BLaER1 treated with 17β-estradiol and CSF1 and Interleukin-3, amounts not matched to agents 10 nM and 100 nM (cell line): ENCODE results near the gene MLH3.

Experiments
- H3K27ac ChIP-seq, 11 experiments: shearing (Covaris generic); formaldehyde crosslinking; 2 replicates each; pipeline ENCODE4 v1.8.1; 2022
- H3K27me3 ChIP-seq, 11 experiments: shearing (Covaris generic); formaldehyde crosslinking; 2 replicates each; pipeline ENCODE4 v1.8.1; 2022
- H3K36me3 ChIP-seq, 11 experiments: shearing (Covaris generic); formaldehyde crosslinking; 2 replicates each; pipeline ENCODE4 v1.8.1; 2022
- H3K4me1 ChIP-seq, 10 experiments: shearing (Covaris generic); formaldehyde crosslinking; 2 replicates each; pipeline ENCODE4 v1.8.1; 2022
- H3K4me2 ChIP-seq, 11 experiments: shearing (Covaris generic); formaldehyde crosslinking; 2 replicates each; pipeline ENCODE4 v1.8.1; 2022
- H3K4me3 ChIP-seq, 10 experiments: shearing (Covaris generic); formaldehyde crosslinking; 2 replicates each; pipeline ENCODE4 v1.8.1; 2022
- H3K9ac ChIP-seq, 11 experiments: shearing (Covaris generic); formaldehyde crosslinking; 2 replicates each; pipeline ENCODE4 v1.8.1; 2022
- H3K9me3 ChIP-seq, 11 experiments: shearing (Covaris generic); formaldehyde crosslinking; replicated peaks in 1 of 11; 2 replicates each; pipeline ENCODE4 v1.8.1; 2022
- H4K20me1 ChIP-seq, 11 experiments: shearing (Covaris generic); formaldehyde crosslinking; 2 replicates each; pipeline ENCODE4 v1.8.1; 2022
- Cebpa-rat ChIP-seq, 11 experiments: shearing (Covaris generic); IDR thresholded peaks; 2 replicates each; pipeline ENCODE4 v1.8.1; 2022

MLH3 gene

DNA sequence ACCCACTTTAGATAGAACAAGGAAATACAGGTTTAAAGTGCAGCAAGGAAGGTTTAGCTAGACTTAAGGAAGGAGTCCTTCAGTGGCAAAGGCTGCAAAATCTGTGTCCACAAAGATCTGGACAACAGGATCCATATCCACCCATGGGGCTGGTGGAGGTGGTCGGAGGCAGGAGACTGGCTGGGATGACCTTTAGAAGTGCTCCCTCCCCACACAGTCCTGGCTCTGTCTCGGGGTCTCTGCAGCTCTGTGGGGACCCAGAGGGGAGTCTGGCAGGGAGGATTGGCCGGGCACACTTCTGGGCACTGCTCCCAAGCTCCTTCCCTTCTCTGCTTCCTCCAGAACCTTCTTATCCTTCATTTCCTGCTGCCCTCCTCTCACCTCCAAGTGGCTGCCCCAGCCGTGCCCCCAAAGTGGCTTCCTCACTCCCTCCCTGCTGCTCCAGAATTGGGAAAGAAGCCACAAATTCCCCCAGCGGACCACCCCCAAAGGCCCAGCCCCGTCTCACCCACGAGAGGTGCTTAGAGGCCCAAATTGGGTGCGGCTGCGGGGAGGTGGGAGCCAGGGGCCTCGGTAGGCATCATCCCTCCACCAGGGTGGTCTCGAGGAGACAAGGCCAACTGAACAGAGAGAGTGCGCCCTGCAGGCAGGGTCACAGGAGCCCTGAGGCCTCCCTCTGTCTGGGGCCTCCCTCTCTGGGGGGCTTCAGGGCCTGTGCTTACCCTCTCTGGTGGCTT lies 73.9 kb downstream of the MLH3 start:
- Histone ChIP-seq H3K9me3 (no peaks in the 10 kb centered on the region), H3K4me1 (peaks cover 23 to 56% (median 38%) of the 10 kb centered on the region in 10 experiments)
- TF ChIP-seq Cebpa-rat (IDR thresholded peaks at IDR 0.05): no peak

DNA sequence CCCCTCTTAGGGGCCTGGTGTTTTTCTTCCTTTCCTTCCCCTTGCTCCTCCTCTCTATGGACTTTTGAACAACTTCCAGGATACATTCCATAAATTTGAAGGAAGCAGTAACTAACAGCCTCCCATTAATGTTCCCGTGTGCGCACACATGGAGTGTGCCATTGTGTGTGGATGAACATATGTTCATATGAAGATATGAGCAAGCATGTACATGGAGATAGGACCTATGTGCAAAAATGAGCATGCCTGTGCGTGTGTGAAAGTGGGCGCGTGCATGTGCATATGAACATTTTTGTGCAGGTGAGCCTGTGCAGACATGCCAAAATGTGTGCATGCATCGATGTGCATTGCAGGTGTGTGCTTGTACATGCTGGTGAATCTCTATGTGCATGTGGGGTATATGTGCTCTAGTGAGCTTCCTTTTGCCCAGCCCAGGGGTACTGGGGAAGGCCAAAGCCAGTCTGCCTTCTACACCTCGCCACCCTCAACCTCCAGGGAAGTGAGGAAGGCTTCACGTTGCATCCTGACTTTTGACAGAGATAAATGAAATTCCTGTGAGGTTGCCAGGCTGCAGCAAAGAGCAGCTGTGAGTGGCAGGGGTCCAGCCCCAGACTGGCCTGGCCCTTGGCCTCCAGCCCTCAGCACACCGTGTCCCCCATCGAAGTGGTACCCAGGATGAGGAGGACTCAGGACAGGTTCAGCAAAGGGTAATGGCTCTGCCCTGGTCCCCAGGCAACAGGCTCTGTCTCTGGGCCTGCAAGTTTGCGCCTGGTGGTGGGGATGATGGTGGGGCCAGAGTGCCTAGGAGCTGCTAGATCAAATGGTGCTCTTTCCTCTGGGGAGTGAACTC lies 74.8 kb downstream of the MLH3 start:
- Histone ChIP-seq H3K9me3 (no peaks in the 10 kb centered on the region), H3K9ac (no peak overlapping the region), H4K20me1 (no peaks in the 10 kb centered on the region), H3K36me3 (no peaks in the 10 kb centered on the region), H3K27me3 (no peaks in the 10 kb centered on the region), H3K27ac (no peak overlapping the region), H3K4me1 (peaks cover 21 to 49% (median 35%) of the 10 kb centered on the region in 10 experiments), H3K4me3 (no peak overlapping the region), H3K4me2 (no peak overlapping the region)
- TF ChIP-seq Cebpa-rat (IDR thresholded peaks at IDR 0.05): no peak

More for the DNA sequence above, 73.9 kb downstream of the MLH3 start:
- H3K36me3 ChIP-seq: no peaks in the 10 kb centered on the region
- peak overlapping the region in 4 of 11 experiments; percentile 1 to 23 (median 9); a peak in 2 of 22 replicates for H3K4me2 ChIP-seq
- no peak overlapping the region for H3K4me3 ChIP-seq
- peak overlapping the region in 1 of 11 experiments; percentile 15; a peak in 1 of 22 replicates for H3K9ac ChIP-seq
- no peaks in the 10 kb centered on the region for H3K27me3 ChIP-seq
- H3K27ac ChIP-seq: no peak overlapping the region
- H4K20me1 ChIP-seq: no peaks in the 10 kb centered on the region

DNA sequence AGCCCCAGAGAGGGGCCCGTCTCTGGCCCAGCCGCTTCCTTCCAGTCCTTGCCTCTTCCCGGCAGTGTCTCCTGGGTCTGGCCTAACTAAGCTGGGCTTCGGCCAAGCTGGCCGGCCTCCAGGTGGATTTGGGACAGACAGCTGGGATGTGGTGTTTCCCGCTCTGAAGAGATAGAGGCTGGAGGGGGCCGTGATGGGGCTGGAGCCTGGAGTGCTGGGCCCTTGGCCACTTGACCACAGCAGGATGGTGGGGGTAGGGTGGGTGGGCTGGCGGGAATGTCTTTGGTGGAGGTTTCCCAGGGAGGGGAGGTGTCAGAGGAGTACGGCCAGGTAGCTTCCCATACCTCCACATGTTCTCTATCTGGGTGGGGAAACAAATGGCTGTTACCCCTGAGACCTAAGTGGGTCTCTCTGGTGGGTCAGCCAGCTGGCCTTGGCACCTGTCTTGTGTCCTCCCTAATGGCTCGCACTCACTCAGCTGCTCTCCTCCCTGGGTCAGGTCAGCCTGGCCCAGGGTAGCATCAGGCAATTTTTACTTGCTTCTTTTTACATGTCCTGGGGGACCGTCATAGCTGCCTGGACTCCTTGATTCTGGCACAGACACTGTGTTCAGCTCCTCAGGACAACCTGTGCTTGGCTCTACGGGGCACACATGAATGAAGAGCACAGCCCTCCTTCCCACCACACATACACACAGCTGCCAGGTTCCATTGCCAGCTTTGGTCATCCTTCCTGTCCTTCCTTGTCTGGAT lies 76.0 kb downstream of the MLH3 start:
- peak overlapping the region in 2 of 11 experiments; percentile 75 to 88; a peak in 2 of 22 replicates for H3K4me2 ChIP-seq
- H3K9me3 ChIP-seq: no peaks in the 10 kb centered on the region
- no peak for TF ChIP-seq Cebpa-rat (IDR thresholded peaks at IDR 0.05)
- no peaks in the 10 kb centered on the region for H3K27me3 ChIP-seq
- H3K4me1 ChIP-seq: peaks cover 12 to 36% (median 23%) of the 10 kb centered on the region in 10 experiments
- no peaks in the 10 kb centered on the region for H3K36me3 ChIP-seq
- H4K20me1 ChIP-seq: no peaks in the 10 kb centered on the region
- H3K27ac ChIP-seq: no peak overlapping the region
- H3K9ac ChIP-seq: no peak overlapping the region
- H3K4me3 ChIP-seq: no peak overlapping the region

DNA sequence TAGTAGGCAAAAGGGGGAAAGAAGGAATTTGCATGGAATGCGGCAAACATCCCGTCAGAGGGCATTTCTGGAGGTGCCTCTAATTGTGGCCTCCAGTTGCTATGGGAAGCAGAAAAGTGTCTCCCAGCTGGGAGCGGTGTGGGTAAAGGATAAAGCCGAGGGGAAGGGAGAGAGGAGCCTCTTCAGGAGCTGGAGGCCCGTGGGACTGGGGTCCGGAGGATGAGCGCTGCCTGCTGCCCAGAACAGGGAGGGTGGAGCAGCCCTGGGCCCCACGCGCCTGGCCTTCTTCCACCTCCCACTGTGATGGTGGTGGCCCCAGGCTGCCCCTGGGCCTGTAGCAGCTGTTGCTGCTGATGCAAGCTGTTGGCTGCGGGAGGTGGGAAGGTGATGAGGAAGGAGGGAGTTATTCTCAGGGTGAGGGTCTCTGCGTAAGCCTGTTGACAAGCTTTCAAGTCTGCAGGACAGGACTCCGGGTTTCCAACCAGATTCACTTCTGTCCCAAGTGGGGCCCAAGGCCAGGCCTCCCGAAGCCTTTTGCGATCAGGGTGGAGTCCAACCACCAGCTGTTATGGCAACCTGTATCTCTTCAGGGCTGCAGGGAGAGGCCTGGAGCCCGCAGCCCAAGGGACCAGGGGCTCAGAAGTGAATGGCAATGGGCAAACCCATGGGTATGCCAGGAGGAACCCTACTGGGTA lies 76.8 kb downstream of the MLH3 start:
- Histone ChIP-seq H3K27ac (peak overlapping the region in 2 of 11 experiments; percentile 60 to 67; a peak in 2 of 22 replicates), H3K4me2 (peak overlapping the region in 4 of 11 experiments; percentile 62 to 88 (median 79); a peak in 6 of 22 replicates), H3K27me3 (no peaks in the 10 kb centered on the region), H3K4me1 (peaks cover 12 to 33% (median 23%) of the 10 kb centered on the region in 10 experiments), H3K36me3 (no peaks in the 10 kb centered on the region), H3K4me3 (no peak overlapping the region), H3K9me3 (no peaks in the 10 kb centered on the region), H3K9ac (no peak overlapping the region), H4K20me1 (no peaks in the 10 kb centered on the region)
- no peak for TF ChIP-seq Cebpa-rat (IDR thresholded peaks at IDR 0.05)

DNA sequence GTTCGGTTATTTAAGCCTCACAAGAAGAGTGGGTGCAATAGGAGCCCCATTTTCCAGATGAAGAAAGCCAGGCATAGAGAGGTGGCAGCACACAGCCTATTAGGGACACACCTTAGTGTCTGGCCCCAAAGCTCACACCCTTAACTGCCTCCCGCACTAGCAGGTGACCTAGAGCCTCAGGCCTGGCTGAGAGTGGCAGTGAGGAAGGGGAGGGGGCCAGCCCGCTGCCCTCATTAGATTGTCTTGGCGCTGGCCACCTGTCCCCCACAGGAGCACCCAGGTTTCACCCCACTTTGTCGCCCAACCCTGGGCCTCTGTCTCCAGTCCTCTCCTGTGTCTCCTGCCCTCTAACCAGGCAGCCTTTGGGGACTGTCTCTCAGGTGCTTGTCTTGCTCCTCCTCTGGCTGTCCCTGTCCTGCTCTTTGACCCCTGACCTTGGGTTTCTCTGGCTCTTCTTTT lies 77.3 kb downstream of the MLH3 start:
- TF ChIP-seq Cebpa-rat (IDR thresholded peaks at IDR 0.05): no peak
- Histone ChIP-seq H3K36me3 (no peaks in the 10 kb centered on the region), H3K27ac (peak overlapping the region in 4 of 11 experiments; percentile 42 to 67 (median 62); a peak in 6 of 22 replicates), H3K4me2 (peak overlapping the region in 6 of 11 experiments; percentile 15 to 88 (median 68); a peak in 8 of 22 replicates), H3K4me1 (peaks cover 12 to 33% (median 22%) of the 10 kb centered on the region in 10 experiments), H3K9ac (0 out of 22 replicates have a peak overlapping the region, but pooled peaks of 1 of the 11 experiments have one; percentile 32), H3K27me3 (no peaks in the 10 kb centered on the region), H3K4me3 (no peak overlapping the region), H3K9me3 (no peaks in the 10 kb centered on the region), H4K20me1 (no peaks in the 10 kb centered on the region)

DNA sequence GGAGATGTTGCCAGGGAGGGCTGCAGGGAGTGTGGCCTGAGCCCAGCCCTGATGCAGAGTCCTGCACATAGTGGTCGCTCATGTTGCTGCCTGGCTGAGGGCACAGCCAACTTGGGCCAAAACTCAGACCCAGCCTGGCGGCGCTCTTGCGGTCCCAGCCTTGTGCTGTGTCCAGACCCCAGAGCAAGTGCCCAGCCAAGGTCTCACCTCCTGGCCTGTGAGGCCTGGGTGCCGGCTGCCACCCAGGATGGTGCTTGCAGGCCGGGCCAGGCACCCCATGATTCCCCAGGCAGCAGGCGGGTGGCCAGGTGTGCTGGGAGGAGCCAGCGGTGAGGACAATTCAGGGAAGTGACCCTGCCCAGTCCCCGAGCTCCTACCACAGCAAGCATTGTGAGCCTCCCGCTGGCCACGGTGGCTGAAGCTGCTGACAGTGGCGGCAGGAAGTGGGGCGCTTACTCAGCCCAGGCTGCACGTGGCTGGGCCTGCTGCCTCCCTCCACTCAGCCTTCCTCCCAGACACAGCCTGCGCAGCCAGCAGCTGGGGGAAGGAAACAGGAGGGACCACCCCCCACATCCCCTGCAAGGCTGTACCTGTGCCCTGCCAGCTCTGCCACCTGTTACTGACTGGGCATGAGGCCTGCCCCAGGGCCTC lies 78.1 kb downstream of the MLH3 start:
- H3K4me1 ChIP-seq: peaks cover 12 to 33% (median 21%) of the 10 kb centered on the region in 10 experiments
- H4K20me1 ChIP-seq: no peaks in the 10 kb centered on the region
- H3K36me3 ChIP-seq: no peaks in the 10 kb centered on the region
- no peak for TF ChIP-seq Cebpa-rat (IDR thresholded peaks at IDR 0.05)
- peak overlapping the region; percentile 30 to 88 (median 57) for H3K4me2 ChIP-seq
- no peak overlapping the region for H3K4me3 ChIP-seq
- H3K9me3 ChIP-seq: no peaks in the 10 kb centered on the region
- no peaks in the 10 kb centered on the region for H3K27me3 ChIP-seq
- peak overlapping the region; percentile 28 to 67 (median 53); a peak in 17 of 22 replicates for H3K27ac ChIP-seq
- peak overlapping the region in 8 of 11 experiments; percentile 19 to 41 (median 28); a peak in 7 of 22 replicates for H3K9ac ChIP-seq

DNA sequence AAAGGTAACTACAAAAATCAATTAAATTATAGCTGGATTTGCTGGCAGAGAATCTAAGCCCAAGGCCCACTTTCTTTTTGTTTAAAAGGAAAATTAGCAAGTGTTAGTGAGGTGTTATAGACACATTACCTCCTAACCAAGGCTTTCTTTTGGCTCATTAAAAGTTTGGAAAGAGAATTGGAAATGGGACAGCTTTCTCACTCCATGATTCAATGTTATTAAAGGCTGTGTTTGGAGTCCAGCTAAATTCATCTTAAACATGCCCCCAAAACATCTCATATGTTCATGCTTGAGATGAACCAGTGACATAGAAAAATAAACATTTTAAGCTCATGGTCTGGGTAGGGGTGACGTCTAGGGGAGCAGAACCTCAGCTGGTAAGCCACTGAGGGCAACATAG lies 82.5 kb downstream of the MLH3 start:
- H4K20me1 ChIP-seq: no peaks in the 10 kb centered on the region
- H3K27ac ChIP-seq: no peak overlapping the region
- H3K9ac ChIP-seq: no peak overlapping the region
- H3K27me3 ChIP-seq: no peaks in the 10 kb centered on the region
- peaks cover 10 to 18% (median 13%) of the 10 kb centered on the region in 10 experiments for H3K4me1 ChIP-seq
- no peak for TF ChIP-seq Cebpa-rat (IDR thresholded peaks at IDR 0.05)
- H3K4me2 ChIP-seq: no peak overlapping the region
- H3K9me3 ChIP-seq: no peaks in the 10 kb centered on the region
- H3K36me3 ChIP-seq: no peaks in the 10 kb centered on the region
- no peak overlapping the region for H3K4me3 ChIP-seq
